Measurements from ENCODE around the gene CLDN14.

The CLDN14 gene, protein sequence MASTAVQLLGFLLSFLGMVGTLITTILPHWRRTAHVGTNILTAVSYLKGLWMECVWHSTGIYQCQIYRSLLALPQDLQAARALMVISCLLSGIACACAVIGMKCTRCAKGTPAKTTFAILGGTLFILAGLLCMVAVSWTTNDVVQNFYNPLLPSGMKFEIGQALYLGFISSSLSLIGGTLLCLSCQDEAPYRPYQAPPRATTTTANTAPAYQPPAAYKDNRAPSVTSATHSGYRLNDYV

DNA sequence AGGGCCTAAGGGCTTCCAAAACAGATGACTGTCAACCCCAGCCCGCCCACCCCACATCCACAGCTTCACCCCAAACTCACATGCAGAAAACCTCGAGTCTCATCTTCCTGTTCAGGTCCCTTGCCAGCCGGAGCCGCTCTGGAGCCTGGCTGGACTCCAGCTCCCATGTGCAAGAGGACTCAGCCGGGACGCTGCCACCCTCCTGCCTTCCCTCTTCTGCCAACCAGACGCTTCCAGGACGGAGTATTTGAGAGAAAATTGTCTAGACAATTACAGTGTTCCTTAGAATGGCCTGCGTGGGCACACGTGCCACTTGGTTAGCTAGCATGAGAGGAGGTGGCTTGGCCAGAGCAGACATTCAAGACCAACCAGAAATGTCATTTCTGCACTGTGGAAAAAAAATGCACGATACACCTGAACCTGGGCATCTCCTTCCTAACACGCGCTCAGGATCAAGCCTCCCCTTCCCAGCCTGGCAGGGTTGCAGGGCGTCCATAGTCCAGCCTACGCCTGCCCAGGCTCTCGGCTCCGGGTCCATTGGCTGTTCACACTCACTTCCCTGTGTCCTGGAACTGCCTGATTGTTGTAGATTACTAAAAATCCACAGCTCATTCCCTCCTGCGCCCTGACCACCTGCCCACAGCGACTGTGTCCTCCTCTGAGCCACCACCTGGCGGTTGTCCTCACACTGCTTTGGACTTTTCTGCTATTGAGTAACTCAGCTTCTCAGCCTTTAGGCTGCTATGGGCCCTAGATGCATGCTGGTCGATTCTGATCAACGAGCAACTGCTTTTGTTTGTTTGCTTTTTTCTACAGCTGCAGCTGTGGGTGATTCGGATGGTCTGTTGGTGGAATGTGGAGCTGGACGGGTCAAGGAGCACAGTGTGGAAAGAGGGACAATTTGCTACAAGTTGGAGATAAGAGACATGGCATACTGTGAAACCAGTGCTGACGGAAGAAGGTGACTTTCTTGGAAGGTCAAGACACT is at the start of gene CLDN14:
CLDN14 (minus strand) TSS at position 708 of the 988 bp plus-strand sequence. CDS start 18,427 bp downstream, outside the sequence.
- DNase-seq (ENCODE audit: low read depth in 2 of 2): no peak

DNA sequence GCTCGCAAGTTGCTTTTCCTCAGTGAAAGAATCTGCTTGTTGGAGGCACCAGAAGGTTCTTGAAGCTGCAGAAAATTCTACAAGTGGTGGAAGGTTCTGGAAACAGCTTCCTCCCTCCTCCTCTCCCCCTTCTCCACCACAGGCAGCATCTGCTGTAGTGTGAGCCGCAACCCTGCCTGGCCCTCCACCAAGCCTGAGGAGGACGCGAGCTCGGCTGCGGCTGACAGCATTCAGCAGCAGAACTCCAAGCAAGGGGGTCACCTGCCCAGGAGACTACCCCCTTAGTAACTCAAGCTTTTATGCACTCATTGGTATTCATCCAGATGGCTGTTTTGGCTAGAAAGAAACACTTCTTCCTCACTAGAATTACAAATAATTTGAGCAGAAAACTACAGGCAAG is 48.8 kb upstream of the CLDN14 start:
- DNase-seq (ENCODE audit: low read depth in 2 of 2): no peak

DNA sequence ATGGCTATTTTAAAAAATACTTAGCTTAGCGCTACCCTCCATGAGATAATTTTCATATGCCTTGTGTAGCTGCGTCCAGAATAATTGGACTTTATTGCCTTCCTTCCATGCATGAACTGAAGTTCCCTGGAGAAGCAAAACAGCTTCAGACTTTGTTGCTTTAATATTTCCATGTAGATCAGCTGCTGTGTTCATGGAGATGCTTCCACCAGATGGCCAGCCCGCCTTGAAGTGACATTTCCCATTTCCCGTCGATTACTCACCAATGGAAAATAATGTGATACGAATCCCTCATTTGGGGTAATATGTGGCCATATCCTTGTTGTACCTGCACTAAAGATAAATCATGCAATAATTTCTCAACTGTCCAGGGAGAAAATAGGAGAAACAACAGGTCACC is 47.4 kb upstream of the CLDN14 start:
- DNase-seq (ENCODE audit: low read depth in 2 of 2): no peak

DNA sequence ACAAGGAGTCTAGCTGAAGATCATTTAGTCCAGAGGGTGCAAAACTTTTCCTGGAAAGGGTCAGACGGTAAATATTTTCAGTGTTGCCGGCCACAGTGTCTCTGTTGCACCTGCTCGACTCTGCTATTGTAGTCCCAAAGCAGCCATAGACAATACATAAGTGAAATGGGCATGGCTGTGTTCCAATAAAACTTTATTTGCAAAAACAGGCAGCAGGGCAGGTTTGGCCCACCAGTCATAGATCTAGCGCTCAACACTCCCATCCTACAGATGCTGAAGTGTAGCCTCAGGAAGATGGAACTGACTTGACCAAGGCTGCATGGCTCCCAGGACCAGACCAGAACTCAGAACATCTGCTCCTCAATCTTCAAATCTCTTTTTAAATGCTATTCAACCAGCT is 46.2 kb upstream of the CLDN14 start:
- DNase-seq (ENCODE audit: low read depth in 2 of 2): no peak

DNA sequence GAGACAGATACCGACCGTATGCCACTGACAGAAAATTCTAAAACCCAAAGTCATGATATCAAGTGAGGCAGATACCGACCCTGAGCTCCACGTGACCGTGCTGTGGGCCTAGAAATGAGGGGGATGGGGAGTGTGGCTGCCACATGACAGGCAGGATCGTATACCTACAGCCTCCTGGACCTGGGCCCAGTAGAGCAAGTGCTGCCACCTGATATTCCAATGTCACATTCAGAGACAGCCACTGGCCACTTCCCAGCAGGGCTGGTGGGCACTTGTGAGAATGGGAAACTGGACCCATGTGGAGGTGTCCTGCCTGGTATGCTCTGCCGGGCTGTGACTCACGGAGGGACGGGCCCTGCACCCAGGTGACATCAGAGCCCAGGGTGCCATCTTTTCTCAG is 44.6 kb upstream of the CLDN14 start:
- DNase-seq (ENCODE audit: low read depth in 2 of 2): no peak

DNA sequence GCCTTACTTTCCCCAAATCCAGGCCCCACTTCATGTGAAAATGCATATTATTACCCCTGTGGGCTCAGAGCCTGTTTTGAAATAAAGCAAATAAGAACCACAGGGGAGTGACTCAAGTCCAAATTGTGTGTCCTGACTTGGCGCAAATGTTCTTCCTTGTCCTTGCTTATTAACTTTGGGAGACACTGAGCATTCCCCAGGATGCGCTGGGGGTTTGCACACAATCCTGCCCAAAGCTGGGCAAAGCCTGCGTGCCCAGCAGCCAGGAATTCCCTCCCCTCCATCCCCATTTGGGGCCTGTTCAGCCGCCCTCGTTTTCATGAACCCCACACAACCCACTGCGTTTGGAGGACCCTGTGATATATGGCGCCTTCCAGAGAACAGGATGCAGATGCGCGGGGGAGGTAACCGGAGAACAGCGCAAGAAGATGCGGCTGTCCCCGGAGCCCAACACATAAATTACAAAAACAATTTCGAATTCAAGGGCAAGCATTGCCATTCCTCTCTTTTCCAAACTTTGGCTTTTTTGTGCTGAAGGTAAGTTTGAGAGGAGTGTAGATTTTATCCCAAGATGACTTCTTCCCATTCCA is 42.4 kb upstream of the CLDN14 start:
- DNase-seq (ENCODE audit: low read depth in 2 of 2): no peak

DNA sequence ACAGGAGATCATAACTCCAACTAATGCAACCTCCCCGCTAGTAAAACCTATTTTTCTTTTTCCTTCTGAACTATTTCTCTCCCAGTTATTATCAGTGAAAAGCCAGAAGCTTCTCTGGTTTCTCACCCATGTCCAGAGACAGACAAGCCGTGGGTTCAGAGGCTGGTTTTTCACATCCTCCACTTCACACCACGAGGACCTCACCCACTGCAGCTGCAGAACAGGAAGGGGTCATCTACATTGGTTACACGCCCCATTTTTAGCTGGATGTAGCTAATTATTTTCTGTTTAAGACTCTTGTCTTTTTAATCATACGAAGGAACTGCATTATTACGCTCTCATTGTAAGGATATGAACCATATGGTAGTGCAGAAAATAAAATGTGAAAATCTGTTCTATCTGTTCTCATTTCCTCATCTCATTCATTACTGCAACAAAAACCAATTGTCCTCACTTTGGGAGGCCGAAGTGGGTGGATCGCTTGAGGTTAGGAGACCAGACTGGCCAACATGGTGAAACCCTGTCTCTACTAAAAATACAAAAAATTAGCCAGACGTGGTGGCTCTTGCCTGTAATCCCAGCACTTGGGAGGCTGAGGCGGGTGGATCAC is 39.1 kb upstream of the CLDN14 start:
- no peak for DNase-seq (ENCODE audit: low read depth in 2 of 2)

DNA sequence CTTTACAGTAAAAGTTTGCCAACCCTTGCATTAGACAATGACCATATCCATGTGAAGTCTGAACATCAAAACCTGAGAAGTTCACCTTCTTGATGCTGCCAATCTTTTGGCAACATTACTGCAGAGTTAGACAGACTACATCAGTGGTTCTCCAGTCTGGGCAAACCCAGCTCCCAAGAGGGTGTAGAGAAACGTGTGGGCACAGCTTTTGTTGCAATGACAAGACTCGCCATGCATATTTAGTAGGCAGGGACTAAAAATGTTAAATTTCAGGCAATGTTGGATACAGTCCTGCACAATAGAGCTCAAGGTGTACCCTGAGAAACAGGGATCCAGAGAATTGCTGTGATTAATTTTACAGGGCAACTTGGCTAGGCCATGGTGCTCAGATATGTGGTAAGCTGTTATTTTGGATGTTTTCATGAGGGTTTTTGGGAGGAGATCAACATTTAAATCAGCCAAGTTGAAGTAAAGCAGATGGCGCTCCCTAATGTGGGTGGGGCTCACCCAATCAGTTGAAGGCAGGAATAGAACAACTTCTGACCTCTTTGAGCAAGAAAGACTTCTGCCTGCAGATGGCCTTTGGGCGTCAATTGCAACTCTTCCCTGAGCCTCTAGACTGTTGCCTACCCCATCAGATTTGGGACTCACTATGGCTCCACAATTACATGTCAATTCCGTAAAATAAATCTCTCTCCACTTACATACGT is 37.6 kb upstream of the CLDN14 start:
- DNase-seq (ENCODE audit: low read depth in 2 of 2): no peak

DNA sequence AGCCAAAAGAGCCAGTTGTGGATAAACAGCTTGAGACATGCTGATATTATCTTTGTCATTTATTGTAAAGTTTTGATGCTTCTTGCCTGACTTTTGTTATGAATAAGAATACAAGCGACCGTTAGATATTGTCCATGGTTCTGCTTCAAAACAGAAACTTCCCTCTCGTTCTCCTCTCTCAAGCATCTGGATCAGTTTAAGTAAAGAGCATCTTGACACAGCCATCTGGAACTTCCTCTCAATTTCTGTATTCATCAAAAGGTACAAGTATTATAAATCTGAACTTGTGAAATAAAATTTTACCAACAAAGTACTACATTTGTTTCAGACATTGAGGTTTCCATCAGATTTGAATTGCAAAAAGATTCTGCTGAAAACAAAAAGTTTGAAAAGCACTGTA is 36.4 kb upstream of the CLDN14 start:
- DNase-seq (ENCODE audit: low read depth in 2 of 2): no peak

DNA sequence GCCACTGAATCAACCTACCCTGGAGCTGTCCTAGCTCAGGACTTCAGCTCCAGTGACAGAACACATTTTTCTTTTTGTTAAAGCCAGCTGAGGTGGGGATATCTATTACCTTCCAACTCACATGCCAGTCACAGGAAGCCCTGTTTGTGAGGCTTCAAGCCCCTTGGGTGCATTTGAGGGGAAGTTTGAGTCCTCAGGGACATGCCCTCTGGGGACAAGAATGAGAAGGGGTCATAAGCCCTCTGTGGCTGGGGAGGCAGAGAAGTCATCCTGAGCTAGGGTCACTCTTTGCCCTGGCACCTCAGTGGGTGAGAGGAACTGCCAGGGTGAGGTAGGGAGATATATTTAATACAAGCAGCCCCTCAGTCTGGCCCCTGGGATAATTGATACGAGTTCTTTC is 33.5 kb upstream of the CLDN14 start:
- no peak for DNase-seq (ENCODE audit: low read depth in 2 of 2)

DNA sequence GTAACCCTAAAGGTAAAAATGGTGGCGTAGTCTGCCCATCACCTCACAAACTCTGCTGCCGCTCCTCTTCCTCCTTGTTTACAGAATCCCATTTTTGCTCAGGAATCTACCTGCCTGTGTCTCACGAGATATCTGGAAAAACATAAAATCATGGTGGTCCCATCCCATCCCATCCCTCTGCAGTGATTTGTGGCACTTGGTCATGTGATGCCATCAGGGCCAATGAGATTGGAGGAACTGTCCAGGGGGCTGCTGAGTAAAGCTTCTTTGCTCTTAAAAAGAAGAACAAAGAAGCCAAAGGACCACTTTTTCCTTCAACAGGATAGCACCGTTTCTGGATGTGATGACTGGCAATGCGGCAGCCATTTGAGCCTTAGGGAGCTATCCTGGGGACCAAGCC is 33.0 kb upstream of the CLDN14 start:
- no peak for DNase-seq (ENCODE audit: low read depth in 2 of 2)

DNA sequence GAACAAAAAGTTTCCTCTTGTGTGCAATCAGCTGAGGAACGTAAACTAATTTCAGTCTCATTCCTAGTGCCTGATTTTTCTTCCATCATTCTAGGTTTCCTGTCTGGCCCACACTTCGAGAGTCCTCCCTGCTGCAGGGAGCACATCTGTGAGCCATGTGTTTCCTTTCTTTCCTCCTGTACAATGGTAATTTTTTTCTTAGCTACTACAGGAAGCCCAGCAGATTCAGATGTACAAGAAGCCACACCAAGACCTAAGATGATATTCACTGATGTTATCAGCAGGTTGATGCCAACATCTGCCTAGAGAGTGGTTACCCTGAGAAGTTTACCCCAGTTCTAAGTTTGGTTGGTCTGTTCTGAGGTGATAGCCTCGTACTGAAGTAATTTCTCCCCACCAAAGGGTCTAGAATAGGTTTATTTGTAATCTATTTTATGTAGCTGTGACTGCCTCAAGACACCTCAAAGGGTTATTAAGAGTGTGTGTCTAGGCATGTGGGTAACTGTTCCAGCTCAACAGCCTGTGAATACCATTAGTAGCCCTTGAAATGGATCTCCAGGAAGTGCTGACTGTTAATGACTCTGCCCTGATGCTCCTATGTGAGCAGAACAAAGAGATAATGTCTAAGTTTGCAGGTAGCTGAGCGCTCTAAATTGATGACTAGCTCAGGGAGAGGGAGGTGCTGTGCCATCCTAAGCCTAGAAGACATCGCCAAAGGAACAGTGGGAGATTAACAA is 31.7 kb upstream of the CLDN14 start:
- DNase-seq (ENCODE audit: low read depth in 2 of 2): no peak

DNA sequence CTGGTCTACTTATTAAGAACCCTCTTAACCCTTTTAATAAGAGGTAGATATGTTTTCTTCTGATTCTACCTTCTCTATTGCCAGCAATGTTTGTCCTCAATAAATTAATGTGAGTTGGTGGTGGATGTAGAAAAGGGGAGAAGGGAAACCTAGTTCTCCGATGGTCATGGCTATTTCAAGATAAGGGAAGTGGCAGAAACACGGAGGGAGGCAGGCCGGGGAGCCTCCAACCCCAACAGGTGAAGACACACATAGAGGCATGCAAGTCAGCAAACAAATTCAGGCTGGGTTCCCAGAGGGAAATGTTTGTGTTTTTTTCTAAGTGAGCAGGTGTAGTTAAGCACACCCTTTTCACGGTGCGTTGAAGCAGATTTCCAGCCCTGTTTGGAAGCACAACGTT is 31.0 kb upstream of the CLDN14 start:
- DNase-seq (ENCODE audit: low read depth in 2 of 2): no peak

DNA sequence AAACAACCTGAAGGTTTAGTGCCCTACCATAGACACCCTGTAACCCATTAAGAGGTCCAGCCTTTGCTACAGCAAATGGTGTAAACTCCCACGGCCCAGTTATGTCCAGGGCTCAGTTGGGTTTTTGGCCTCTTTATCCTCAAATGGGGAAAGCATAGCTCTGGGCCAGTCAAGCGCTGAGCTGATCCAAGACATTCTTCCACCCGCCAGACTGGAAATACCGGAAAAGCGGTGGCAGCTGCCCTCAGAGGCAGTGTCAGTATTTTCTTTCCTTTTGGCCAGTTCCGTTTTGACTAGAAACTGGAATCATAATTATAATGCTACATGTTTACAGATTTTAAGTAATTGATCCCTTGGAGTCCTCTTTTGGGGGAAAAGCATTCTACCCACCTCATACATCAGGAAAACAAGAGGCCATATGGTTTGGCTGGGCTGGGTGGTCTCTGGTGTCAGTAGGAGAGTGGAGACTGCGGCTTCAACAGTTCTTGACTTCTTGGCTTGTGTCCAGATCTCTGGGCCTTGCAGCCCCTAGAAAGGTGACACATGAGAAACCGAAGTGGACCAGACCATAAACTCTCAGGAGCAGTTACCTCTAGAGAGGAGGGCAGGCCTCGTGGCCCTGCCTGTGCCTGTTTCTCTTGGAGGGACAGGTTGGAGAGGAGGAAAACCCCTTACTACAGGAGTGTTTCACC is 30.2 kb upstream of the CLDN14 start:
- DNase-seq (ENCODE audit: low read depth in 2 of 2): no peak

DNA sequence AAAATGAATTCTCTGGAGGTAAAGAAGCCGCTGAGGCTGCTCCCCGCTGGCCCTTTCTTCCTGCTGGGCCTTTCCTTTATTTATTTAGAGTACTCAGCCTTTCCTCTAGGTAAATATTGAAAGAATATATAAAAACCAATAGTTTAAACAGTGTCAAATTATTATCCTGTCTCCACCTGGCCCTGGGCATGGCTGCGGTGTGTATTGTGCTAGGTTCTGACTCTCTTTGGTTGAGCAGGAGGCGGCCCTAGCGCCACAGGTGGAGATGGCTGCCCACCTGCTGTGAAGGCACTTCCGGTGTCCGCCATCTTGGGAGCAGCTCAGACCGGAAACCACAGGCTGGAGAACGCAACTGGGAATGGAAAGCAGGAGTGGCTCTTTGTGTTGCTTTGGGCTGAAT is 29.0 kb upstream of the CLDN14 start:
- DNase-seq (ENCODE audit: low read depth in 2 of 2): no peak

DNA sequence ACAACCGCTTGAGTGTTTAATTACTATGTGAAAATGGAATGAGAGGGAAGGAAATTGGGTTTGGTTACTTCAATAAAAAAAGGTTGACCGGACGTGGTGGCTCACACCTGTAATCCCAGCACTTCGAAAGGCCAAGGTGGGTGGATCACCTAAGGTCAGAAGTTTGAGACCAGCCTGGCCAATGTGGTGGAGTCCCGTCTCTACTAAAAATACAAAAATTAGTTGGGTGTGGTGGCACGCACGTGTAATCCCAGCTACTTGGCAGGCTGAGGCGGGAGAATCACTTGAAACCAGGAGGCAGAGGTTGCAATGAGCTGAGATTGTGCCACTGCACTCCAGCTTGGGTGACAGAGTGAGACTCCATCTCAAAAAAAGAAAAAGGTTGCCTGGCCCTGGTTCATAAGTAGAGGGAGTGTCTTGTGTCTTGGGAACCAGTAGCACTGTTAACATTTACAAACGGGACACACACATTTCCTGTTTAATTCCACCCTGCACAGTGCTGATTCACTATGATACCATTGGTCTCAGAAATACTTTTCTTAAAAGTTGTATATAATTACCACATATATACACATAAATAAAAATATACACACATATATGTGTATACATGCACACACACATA is 27.6 kb upstream of the CLDN14 start:
- DNase-seq (ENCODE audit: low read depth in 2 of 2): no peak

DNA sequence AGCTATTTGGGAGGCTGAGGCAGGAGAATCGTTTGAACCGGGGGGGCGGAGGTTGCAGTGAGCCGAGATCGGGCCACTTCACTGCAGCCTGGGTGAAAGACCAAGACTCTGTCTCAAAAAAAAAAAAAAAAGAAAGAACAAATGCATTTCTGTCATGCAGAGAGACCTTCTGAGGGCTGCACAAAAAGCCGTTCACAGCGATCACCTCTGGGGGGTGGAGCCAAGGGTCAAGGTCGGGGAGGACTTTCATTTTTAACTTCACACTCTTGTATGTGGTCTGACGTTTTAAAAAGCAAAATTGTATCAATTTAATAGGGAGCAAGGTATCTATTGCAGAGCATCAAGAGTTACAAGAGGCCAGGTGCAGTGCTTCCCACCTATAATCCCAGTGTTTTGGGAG is 26.6 kb upstream of the CLDN14 start:
- no peak for DNase-seq (ENCODE audit: low read depth in 2 of 2)

DNA sequence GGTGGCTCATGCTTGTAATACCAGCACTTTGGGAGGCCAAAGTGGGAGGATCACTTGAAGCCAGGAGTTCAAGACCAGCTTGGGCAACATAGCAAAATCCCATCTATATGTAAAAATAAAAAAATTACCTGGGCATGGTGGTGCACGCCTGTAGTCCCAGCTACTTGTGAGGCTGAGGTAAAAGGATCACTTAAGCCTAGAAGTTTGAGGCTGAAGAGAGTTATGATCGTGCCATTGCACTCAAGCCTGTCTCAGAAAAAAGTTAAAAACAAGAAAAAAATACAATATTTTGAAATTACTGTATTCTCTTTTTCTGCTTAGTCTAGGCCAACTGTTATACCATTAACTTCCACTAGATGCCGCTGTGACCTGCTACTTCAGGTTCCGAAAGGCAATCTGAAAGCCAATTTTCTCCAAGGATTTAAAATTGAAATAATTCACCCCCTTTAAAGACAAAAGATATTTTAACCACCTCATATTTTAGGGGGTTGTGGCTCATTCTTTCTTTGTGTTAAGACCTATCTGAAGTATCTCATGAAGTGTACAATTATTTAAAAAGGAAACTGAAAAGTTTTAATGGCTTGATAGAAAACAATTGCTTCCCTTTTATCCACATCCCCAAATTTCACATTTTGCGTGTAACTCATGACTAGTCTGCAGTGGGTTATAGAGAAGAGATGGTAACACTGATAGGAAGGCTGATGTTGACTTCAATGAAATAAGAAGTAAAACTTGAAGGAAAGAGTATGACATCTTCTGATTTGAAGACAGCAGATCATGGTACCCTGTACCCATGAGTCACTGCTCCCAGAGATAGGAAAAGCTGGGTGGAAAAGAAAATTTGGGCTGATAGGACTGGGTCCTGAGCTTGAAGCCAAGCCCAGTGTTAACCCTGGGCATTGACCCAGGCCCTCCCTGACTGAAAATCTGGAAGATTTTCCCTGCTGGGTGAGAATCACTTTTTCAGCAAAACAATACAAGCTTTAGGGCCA is 24.4 kb upstream of the CLDN14 start:
- peak; percentile 12 to 29 for DNase-seq (ENCODE audit: low read depth in 2 of 2)

DNA sequence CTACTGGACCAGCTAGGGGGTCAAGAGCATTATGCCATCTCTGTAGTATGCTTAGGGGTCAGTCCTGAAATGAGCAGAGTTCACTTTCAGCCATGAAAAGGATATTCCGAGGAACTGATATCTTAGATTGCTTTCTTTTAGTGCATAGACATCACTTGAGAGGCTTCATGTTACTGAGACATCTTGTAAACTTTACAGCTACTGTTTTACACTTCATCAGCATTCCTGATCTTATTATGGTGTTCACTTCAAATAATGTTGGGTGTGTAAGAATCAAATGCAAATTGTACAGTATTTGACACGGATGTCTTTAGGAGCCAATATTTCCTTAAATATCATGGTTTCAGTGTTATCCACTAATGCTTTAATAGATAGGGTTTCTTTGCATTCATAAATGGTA is 22.4 kb upstream of the CLDN14 start:
- no peak for DNase-seq (ENCODE audit: low read depth in 2 of 2)
